HG02870 (cell line): ENCODE data around the gene SLC30A3.
"Not testable (repeated sequence)": the region's sequence is repeated elsewhere in the genome, so short reads cannot be mapped to it uniquely, and the experiment has no call there.

Experiments used
- ATAC-seq: cut with Tn5 transposase; IDR thresholded peaks from one replicate; pipeline ENCODE4 v1.9.1; 2021; ENCODE audit warnings: mild to moderate bottlenecking, moderate library complexity; ENCODE audit not compliant: unreplicated experiment

Gene SLC30A3

GRCh38 chr2:27288610-27289009 is 25.8 kb upstream of the SLC30A3 start:
- ATAC-seq, result no peak

- no peak for ATAC-seq
Measured at GRCh38 chr2:27285481-27285880, 22.6 kb upstream of the SLC30A3 start.

GRCh38 chr2:27284996-27285395 is 22.1 kb upstream of the SLC30A3 start:
- ATAC-seq, result no peak

- ATAC-seq, result no peak
Measured at GRCh38 chr2:27282892-27283291, 20.0 kb upstream of the SLC30A3 start.

- no peak for ATAC-seq
Measured at GRCh38 chr2:27281855-27282559, 19.2 kb upstream of the SLC30A3 start, which contains the start of gene TRIM54. TRIM54 (plus strand) TSS chr2:27282429; CDS start chr2:27282732, 303 bp downstream.

- ATAC-seq, result no peak
Measured at GRCh38 chr2:27281442-27281841, 18.6 kb upstream of the SLC30A3 start.

GRCh38 chr2:27280826-27281225 is 18.0 kb upstream of the SLC30A3 start:
- no peak for ATAC-seq

GRCh38 chr2:27278010-27278409 is 15.2 kb upstream of the SLC30A3 start:
- no peak for ATAC-seq

GRCh38 chr2:27275211-27276150 is 12.6 kb upstream of the SLC30A3 start, which contains the start of gene DNAJC5G:
DNAJC5G (plus strand) TSS chr2:27275433; CDS start chr2:27276729, 1,296 bp downstream.
- no peak for ATAC-seq

GRCh38 chr2:27272537-27273522 is 10.0 kb upstream of the SLC30A3 start:
- ATAC-seq, result not testable (repeated sequence)

GRCh38 chr2:27271631-27272340 is 8.9 kb upstream of the SLC30A3 start:
- ATAC-seq, result no peak

GRCh38 chr2:27270670-27271069 is 7.8 kb upstream of the SLC30A3 start:
- no peak for ATAC-seq

- no peak for ATAC-seq
Measured at GRCh38 chr2:27270131-27270530, 7.3 kb upstream of the SLC30A3 start.

- not testable (repeated sequence) for ATAC-seq
Measured at GRCh38 chr2:27268296-27268695, 5.4 kb upstream of the SLC30A3 start.

- ATAC-seq, result no peak
Measured at GRCh38 chr2:27265536-27265870, 2.7 kb upstream of the SLC30A3 start.

- no peak for ATAC-seq
Measured at GRCh38 chr2:27264753-27265535, 2.1 kb upstream of the SLC30A3 start.

- ATAC-seq, result no peak
Measured at GRCh38 chr2:27264253-27264752, 1.5 kb upstream of the SLC30A3 start.

- ATAC-seq, result no peak
Measured at GRCh38 chr2:27263287-27264252, 723 bp upstream of the SLC30A3 start.
